ENCODE measurements around the gene TRABD2B. TPM values are rescaled to one million over a fixed set of nuclear protein-coding genes. Genes with fewer than 3 reads are reported as not detected.

The TRABD2B gene
- polyA plus RNA-seq, 1 donor, result 3.0 TPM

DNA sequence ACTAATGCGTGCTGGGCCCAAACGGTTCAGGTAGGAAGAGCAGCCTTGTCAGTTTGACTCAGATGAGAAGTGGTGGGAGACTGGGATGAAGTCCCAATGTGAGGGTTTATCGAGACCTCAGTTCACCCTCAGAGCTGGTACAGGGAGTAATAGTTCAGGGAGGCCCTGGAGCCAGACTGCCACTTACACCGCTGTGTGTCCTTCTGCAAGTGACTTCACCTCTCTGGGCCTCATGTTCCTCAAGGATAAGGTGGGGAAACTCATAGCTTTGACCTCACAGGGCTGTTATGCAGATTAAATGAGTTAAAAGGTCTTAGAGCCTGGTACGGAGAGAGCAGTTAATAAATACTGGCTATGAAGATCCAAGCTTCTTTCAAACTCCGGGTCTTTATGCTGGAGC is 219.9 kb downstream of the TRABD2B start:
- H3K27me3 ChIP-seq (ENCODE audit: control insufficient read depth, insufficient read depth, low read length), result no peaks in the 10 kb centered on the region
- H3K4me3 ChIP-seq (ENCODE audit: low read length), result no peak overlapping the region
- no peak for DNase-seq
- H3K9me3 ChIP-seq (ENCODE audit: control insufficient read depth, low read depth, low read length), result no peaks in the 10 kb centered on the region
- peaks cover 5% of the 10 kb centered on the region for H3K36me3 ChIP-seq (ENCODE audit: control insufficient read depth, insufficient read depth, low read length)
- no peak overlapping the region for H3K27ac ChIP-seq (ENCODE audit: low read length)
- WGBS (ENCODE audit: insufficient coverage, low lambda C conversion rate), result 80% methylated on average over 1 of the region's 6 CpGs
- H3K4me1 ChIP-seq (ENCODE audit: control insufficient read depth, insufficient read depth, low read length), result no peaks in the 10 kb centered on the region

DNA sequence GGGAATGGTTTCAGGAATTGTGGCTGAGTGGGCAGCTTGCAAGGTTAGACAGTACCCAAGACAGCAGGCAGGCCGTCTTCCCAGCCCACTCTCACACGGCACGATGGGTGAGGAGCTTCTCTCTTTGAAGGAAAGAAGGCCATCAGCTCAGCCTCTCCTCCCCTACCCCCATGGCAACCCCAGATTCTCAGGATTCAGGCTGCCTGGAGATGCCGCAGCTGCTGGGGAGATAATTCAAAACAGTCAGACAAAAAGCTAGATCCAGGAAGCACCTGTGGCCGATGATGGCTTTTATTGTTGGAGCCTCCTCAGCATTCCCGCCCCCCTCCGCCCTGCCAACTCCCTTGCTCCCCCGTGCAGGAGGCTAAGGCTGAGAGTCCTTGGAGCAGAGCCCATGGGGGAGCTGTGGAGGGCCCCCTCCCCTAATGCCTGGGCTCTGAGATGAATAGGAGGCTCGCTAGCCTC is 220.5 kb downstream of the TRABD2B start:
- H3K4me3 ChIP-seq (ENCODE audit: low read length), result no peak overlapping the region
- no CpG with 5 or more reads among the region's 9 CpGs for WGBS (ENCODE audit: insufficient coverage, low lambda C conversion rate)
- H3K27me3 ChIP-seq (ENCODE audit: control insufficient read depth, insufficient read depth, low read length), result no peaks in the 10 kb centered on the region
- no peak for DNase-seq
- H3K9me3 ChIP-seq (ENCODE audit: control insufficient read depth, low read depth, low read length), result no peaks in the 10 kb centered on the region
- peaks cover 5% of the 10 kb centered on the region for H3K36me3 ChIP-seq (ENCODE audit: control insufficient read depth, insufficient read depth, low read length)
- peaks cover 4% of the 10 kb centered on the region for H3K4me1 ChIP-seq (ENCODE audit: control insufficient read depth, insufficient read depth, low read length)
- no peak overlapping the region for H3K27ac ChIP-seq (ENCODE audit: low read length)

DNA sequence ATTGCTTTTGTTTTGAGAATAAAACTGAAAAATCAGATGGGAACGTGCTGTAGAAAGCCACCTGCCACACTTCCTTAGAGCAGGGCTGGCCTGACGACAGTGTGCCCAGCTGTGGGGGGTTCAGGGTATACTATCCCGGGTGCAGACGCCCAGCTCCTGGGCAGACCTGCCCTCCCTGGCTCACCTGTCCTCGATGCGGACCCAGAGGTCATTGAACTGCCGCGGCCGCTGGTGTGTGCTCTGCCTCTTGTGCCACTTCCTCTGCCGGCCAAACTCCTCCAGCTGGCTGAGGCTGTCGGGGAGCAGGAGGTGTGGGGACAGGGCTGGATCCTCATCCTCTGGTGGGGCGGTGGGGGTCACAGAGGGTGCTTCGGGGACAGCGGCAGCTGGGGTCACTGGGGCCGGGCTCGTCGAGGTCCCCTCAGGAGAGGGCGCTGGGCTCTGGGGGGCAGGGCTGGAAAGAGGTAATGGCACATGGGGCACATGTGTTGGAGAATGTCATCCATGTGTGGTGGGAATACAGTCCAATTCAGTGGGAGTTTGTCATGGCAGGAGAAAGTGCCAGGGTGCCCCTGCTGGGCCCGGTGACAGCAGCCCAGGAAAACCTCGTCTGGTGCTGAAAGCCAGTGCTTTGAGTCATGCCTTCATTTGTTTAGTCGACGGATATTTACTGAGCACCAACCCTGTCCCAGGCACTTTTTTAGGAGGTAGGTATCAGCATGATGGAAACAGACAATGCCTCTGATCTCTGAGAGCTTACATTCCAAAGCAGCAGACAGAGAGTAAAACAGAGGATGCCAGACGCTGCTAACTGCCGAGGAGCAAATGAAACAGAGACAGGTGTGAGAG is 222.0 kb downstream of the TRABD2B start:
- H3K36me3 ChIP-seq (ENCODE audit: control insufficient read depth, insufficient read depth, low read length), result peaks cover 5% of the 10 kb centered on the region
- H3K4me1 ChIP-seq (ENCODE audit: control insufficient read depth, insufficient read depth, low read length), result peaks cover 9% of the 10 kb centered on the region
- H3K4me3 ChIP-seq (ENCODE audit: low read length), result no peak overlapping the region
- no peak overlapping the region for H3K27ac ChIP-seq (ENCODE audit: low read length)
- no peaks in the 10 kb centered on the region for H3K27me3 ChIP-seq (ENCODE audit: control insufficient read depth, insufficient read depth, low read length)
- no peaks in the 10 kb centered on the region for H3K9me3 ChIP-seq (ENCODE audit: control insufficient read depth, low read depth, low read length)
- DNase-seq, result no peak
- WGBS (ENCODE audit: insufficient coverage, low lambda C conversion rate), result 71% methylated on average over 2 of the region's 24 CpGs

DNA sequence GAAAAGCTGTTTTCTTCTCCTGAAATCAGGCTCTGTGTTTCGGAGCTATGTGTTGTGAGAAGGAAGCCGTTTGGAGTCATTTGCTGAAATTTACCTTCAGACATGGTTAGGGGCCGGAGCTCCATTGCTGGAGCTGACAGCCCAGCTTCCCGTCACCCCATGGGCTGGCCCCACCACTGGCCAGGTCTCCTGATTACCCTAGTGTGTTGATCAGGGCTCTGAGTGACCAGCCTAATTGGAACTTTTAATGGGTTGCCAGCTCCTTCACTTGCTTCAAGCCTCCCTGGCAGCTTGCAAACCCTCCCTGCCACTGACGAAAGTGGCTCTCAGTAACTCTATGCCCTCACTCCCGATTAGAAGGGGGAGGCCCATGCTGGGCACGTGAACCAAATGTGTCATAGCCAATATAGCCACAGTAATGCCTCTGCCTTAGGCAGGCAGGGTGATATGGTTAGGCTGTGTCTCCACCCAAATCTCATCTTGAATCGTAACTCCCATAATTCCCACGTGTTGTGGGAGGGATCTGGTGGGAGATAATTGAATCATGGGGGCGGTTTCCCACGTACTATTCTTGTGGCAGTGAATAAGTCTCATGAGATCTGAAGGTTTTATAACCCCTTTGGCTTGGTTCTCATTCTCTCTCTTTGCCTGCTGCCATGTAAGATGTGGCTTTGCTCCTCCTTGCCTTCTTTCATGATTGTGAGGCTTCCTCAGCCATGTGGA is 224.1 kb downstream of the TRABD2B start:
- DNase-seq, result no peak
- H3K27ac ChIP-seq (ENCODE audit: low read length), result no peak overlapping the region
- H3K36me3 ChIP-seq (ENCODE audit: control insufficient read depth, insufficient read depth, low read length), result peaks cover 5% of the 10 kb centered on the region
- no peak overlapping the region for H3K4me3 ChIP-seq (ENCODE audit: low read length)
- no peaks in the 10 kb centered on the region for H3K27me3 ChIP-seq (ENCODE audit: control insufficient read depth, insufficient read depth, low read length)
- no CpG with 5 or more reads among the region's 11 CpGs for WGBS (ENCODE audit: insufficient coverage, low lambda C conversion rate)
- peaks cover 9% of the 10 kb centered on the region for H3K4me1 ChIP-seq (ENCODE audit: control insufficient read depth, insufficient read depth, low read length)
- no peaks in the 10 kb centered on the region for H3K9me3 ChIP-seq (ENCODE audit: control insufficient read depth, low read depth, low read length)

DNA sequence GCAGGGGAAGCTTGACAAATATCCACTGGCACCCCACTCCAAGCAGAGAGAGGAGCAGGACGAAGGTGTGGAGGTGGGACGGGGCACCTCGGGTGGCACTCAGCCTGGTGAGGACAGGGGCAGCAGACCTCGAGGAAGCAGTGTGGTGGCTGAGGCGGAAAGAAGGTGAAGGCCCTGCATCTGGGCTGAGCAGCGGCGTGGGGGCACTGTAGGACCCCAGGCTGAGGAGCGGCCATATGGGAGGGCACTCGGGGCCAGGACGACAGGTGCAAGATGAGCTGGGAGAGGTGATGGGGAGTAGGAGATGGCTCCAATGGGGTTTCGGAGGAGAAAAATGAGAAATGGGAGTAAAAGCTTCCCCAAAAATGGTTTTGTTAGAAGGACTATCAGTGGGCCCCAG is 224.9 kb downstream of the TRABD2B start:
- H3K27ac ChIP-seq (ENCODE audit: low read length), result no peak overlapping the region
- no peaks in the 10 kb centered on the region for H3K9me3 ChIP-seq (ENCODE audit: control insufficient read depth, low read depth, low read length)
- no peaks in the 10 kb centered on the region for H3K27me3 ChIP-seq (ENCODE audit: control insufficient read depth, insufficient read depth, low read length)
- WGBS (ENCODE audit: insufficient coverage, low lambda C conversion rate), result no CpG with 5 or more reads among the region's 11 CpGs
- peaks cover 5% of the 10 kb centered on the region for H3K36me3 ChIP-seq (ENCODE audit: control insufficient read depth, insufficient read depth, low read length)
- DNase-seq, result no peak
- H3K4me3 ChIP-seq (ENCODE audit: low read length), result no peak overlapping the region
- H3K4me1 ChIP-seq (ENCODE audit: control insufficient read depth, insufficient read depth, low read length), result peaks cover 9% of the 10 kb centered on the region

DNA sequence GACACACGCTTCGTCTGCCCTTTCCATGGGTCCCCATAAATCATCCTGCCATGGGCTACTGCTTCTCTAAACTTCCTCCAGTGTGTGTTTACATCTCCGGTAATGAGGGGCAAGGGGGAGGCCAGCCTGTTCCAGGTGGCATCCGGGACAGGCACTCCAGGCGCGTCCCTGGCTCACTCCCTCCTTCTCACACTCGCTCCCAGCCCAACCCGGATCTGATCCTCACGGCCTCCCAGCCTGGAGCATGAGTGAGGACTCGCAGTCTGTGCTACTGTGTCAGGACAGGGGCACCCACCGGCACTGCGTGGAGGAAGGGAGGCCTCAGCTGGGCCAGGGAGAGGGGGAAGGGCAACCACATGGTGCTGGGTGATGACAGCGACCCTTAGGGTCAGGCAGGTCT is 225.4 kb downstream of the TRABD2B start:
- H3K9me3 ChIP-seq (ENCODE audit: control insufficient read depth, low read depth, low read length), result no peaks in the 10 kb centered on the region
- H3K27me3 ChIP-seq (ENCODE audit: control insufficient read depth, insufficient read depth, low read length), result no peaks in the 10 kb centered on the region
- peak in 1 of 2 donors; percentile 61 for DNase-seq
- no peak overlapping the region for H3K4me3 ChIP-seq (ENCODE audit: low read length)
- H3K36me3 ChIP-seq (ENCODE audit: control insufficient read depth, insufficient read depth, low read length), result peaks cover 5% of the 10 kb centered on the region
- no peak overlapping the region for H3K27ac ChIP-seq (ENCODE audit: low read length)
- WGBS (ENCODE audit: insufficient coverage, low lambda C conversion rate), result no CpG with 5 or more reads among the region's 13 CpGs
- peaks cover 9% of the 10 kb centered on the region for H3K4me1 ChIP-seq (ENCODE audit: control insufficient read depth, insufficient read depth, low read length)

DNA sequence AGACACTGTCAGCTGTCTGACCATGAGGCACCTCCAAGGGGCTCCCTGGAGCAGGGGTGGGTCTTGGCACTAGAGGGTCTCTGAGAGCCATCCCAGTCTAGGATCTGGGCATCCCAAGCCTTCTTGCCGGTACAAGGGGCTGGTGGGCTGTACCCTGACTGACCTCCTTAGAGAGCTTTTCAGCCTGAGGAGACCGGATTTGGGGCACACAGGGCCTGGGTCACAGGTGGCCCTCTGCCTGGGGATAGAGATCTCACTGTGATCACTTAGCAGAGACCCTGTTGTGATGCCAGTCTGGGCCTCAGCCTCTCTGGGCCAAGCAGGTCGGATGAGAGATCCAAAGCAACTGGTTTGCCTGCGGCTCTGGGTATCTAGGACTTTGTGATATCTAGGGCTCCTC is 227.2 kb downstream of the TRABD2B start:
- Histone ChIP-seq H3K9me3 (ENCODE audit: control insufficient read depth, low read depth, low read length) (no peaks in the 10 kb centered on the region), H3K36me3 (ENCODE audit: control insufficient read depth, insufficient read depth, low read length) (peaks cover 5% of the 10 kb centered on the region), H3K27me3 (ENCODE audit: control insufficient read depth, insufficient read depth, low read length) (no peaks in the 10 kb centered on the region), H3K4me1 (ENCODE audit: control insufficient read depth, insufficient read depth, low read length) (peaks cover 9% of the 10 kb centered on the region), H3K27ac (ENCODE audit: low read length) (no peak overlapping the region), H3K4me3 (ENCODE audit: low read length) (no peak overlapping the region)
- WGBS (ENCODE audit: insufficient coverage, low lambda C conversion rate), result no CpG with 5 or more reads among the region's 4 CpGs
- DNase-seq, result no peak

DNA sequence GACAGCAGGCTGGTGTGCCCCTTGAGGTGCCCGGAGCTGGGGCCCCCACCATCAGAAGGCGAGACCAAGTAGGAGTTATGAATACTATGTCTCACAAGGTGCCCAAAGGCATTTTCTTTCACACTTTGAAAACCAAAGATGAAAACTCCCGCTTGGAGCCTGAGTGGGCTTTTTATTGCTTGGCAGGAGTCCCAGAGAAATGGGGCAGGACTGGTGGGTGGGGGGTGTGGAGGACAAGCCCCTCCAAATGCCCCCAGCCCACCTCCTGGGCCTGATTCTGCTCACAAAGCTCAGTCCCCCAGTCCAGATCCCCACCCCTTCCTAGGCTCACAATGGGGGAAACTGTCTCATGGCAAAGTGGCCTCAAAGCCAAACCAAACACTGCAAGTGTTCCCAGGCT is 227.9 kb downstream of the TRABD2B start:
- H3K4me3 ChIP-seq (ENCODE audit: low read length), result no peak overlapping the region
- DNase-seq, result no peak
- no peak overlapping the region for H3K27ac ChIP-seq (ENCODE audit: low read length)
- no CpG with 5 or more reads among the region's 3 CpGs for WGBS (ENCODE audit: insufficient coverage, low lambda C conversion rate)
- no peaks in the 10 kb centered on the region for H3K27me3 ChIP-seq (ENCODE audit: control insufficient read depth, insufficient read depth, low read length)
- H3K36me3 ChIP-seq (ENCODE audit: control insufficient read depth, insufficient read depth, low read length), result peaks cover 3% of the 10 kb centered on the region
- peaks cover 9% of the 10 kb centered on the region for H3K4me1 ChIP-seq (ENCODE audit: control insufficient read depth, insufficient read depth, low read length)
- H3K9me3 ChIP-seq (ENCODE audit: control insufficient read depth, low read depth, low read length), result no peaks in the 10 kb centered on the region

DNA sequence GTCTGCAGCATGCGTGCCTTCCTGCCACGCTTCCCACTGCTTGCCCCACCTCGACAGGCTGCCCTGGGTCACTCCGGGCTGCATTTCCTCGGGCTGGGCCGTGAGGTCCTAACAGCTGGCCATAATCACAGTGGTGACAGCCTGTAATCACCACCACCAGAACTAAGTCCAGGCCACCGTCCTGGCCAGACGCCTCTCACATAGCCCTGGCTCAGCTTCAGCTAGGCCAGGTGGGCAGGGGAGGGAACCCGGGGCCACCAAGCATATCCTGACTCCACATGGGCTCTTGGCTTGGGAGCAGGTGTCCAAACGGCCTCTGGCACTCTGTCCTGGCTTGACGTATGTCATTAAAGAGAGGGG is 229.5 kb downstream of the TRABD2B start:
- no peak overlapping the region for H3K27ac ChIP-seq (ENCODE audit: low read length)

DNA sequence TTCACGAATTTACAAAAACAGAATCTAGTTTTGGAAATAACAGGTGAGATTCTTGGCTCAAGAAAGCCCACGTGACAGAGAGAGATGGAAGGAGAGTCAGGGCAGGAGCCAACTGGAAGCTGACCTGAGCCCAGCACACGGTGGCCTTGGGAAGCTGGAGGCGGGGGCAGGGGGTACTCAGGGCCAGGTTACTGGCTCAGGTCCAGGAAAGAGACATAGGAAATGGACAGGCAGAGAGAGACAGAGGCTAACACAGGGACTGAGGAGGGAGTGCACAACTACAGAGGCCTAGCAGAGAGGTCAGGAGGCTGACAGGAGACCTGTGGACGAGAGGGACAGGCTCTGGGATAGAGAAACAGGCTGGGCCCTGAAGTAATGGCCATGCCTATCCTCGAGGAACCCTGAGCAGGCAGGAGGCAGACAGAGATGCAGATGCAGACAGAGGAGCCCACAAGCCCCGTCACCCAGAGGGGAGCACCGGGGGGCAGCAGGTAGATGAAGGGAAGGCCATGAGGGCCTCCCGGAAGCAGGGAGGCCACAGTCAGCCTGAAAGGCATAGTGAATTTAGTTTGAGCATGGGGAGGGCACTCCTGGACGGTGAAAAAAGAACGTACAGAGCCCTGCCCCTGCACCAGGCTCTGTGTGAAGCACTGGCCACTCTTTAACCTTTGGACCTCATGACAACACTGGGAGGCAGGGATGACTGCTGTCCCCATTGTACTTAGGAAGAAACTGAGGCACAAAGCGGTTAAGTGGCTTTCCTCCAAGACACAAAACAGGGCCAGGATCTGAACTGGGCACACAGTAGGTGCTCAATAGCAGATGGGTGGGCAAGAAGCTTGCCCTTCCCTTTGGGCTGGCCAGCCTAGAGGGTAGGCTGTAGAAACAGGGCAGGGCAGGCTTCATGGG is 230.1 kb downstream of the TRABD2B start:
- no peak overlapping the region for H3K4me3 ChIP-seq (ENCODE audit: low read length)
- no peaks in the 10 kb centered on the region for H3K9me3 ChIP-seq (ENCODE audit: control insufficient read depth, low read depth, low read length)
- no peak overlapping the region for H3K27ac ChIP-seq (ENCODE audit: low read length)
- WGBS (ENCODE audit: insufficient coverage, low lambda C conversion rate), result no CpG with 5 or more reads among the region's 12 CpGs
- no peak for DNase-seq
- H3K27me3 ChIP-seq (ENCODE audit: control insufficient read depth, insufficient read depth, low read length), result no peaks in the 10 kb centered on the region
- H3K4me1 ChIP-seq (ENCODE audit: control insufficient read depth, insufficient read depth, low read length), result peaks cover 9% of the 10 kb centered on the region
- no peaks in the 10 kb centered on the region for H3K36me3 ChIP-seq (ENCODE audit: control insufficient read depth, insufficient read depth, low read length)

More for the DNA sequence above, 229.5 kb downstream of the TRABD2B start:
- WGBS (ENCODE audit: insufficient coverage, low lambda C conversion rate), result 92% methylated on average over 2 of the region's 11 CpGs
- no peak overlapping the region for H3K4me3 ChIP-seq (ENCODE audit: low read length)
- no peaks in the 10 kb centered on the region for H3K27me3 ChIP-seq (ENCODE audit: control insufficient read depth, insufficient read depth, low read length)
- H3K36me3 ChIP-seq (ENCODE audit: control insufficient read depth, insufficient read depth, low read length), result no peaks in the 10 kb centered on the region
- no peak for DNase-seq
- no peaks in the 10 kb centered on the region for H3K9me3 ChIP-seq (ENCODE audit: control insufficient read depth, low read depth, low read length)
- peaks cover 9% of the 10 kb centered on the region for H3K4me1 ChIP-seq (ENCODE audit: control insufficient read depth, insufficient read depth, low read length)
